HepG2 (cell line): ENCODE results near the gene ACSM5. TPM values are rescaled to one million over a fixed set of nuclear protein-coding genes. Genes with fewer than 3 reads are reported as not detected.

Experiments used
- ATAC-seq: fragments of 200-7000 bp; cut with Tn5 transposase; 3 replicates; pipeline ENCODE4 v1.9.1; 2020; ENCODE audit warnings: mild to moderate bottlenecking, moderate library complexity
- BruUV-seq: library from RNA; stranded (reverse); fragments of 400-500 nt; replicated peaks from 2 replicates; lab custom pipeline; 2021; lab: Mats Ljungman, UMichigan
- CTCF ChIA-PET: fragments of 300-600 bp; formaldehyde crosslinking; extraction: SDS; loops from one replicate; lab custom pipeline; 2021; ENCODE audit warnings: low total read pairs, inconsistent platforms, low intra/inter-chr PET ratio; lab: Yijun Ruan, JAX
- POLR2A ChIA-PET: fragments of 350-600 bp; sonication (Branson Sonifier 250); formaldehyde crosslinking; loops from one replicate; lab custom pipeline; 2020; ENCODE audit warnings: antibody characterized with exemption, inconsistent platforms; lab: Yijun Ruan, JAX
- DNase-seq: peaks from one replicate; pipeline ENCODE4 v3.0.0-alpha.2; 2015; ENCODE audit warnings: low spot score
- FAIRE-seq: peaks from 3 replicates; lab custom pipeline; 2011; peaks lifted over from hg19 to GRCh38; lab: Jason Lieb, UNC
- H2AFZ ChIP-seq: one replicate; pipeline ENCODE4 v1.6.1; 2011; ENCODE audit warnings: low read length, inconsistent platforms
- H3K27ac ChIP-seq: fragments of 300-600 bp; 3 replicates; pipeline ENCODE4 v1.8.0; 2011; ENCODE audit warnings: mixed run types, mild to moderate bottlenecking, mixed read lengths, low read length, inconsistent platforms; ENCODE audit not compliant: insufficient read depth; ENCODE audit errors: extremely low read length
- H3K27me3 ChIP-seq, 2 experiments: fragments of 200-600 bp in 1 of 2; 2 replicates in 1 of 2; 3 replicates in 1 of 2; pipeline versions ENCODE4 v1.6.0 to v1.8.0; 2011; ENCODE audit warnings: low read length in 2 of 2, mild to moderate bottlenecking in 2 of 2, moderate library complexity in 2 of 2, inconsistent platforms in 1 of 2; ENCODE audit not compliant: insufficient read depth in 2 of 2, control insufficient read depth in 1 of 2
- H3K36me3 ChIP-seq, 2 experiments: fragments of 200-600 bp in 1 of 2; replicated peaks in 1 of 2; 2 replicates in 1 of 2; 3 replicates in 1 of 2; pipeline versions ENCODE4 v1.5.1 to v1.8.0; 2011; ENCODE audit warnings: low read length in 2 of 2, inconsistent platforms in 1 of 2; ENCODE audit not compliant: insufficient read depth in 2 of 2, control insufficient read depth in 1 of 2
- H3K4me1 ChIP-seq: 2 replicates; pipeline ENCODE4 v1.5.1; 2012; ENCODE audit warnings: low read length, inconsistent platforms; ENCODE audit not compliant: insufficient read depth
- H3K4me2 ChIP-seq: 2 replicates; pipeline ENCODE4 v1.6.0; 2011; ENCODE audit warnings: low read depth, low read length, inconsistent platforms
- H3K4me3 ChIP-seq, 3 experiments: fragments of 200-600 bp in 1 of 3; sonication (generic), shearing (Covaris generic) in 1 of 3; replicated peaks in 1 of 3; 2 replicates each; pipeline ENCODE4 v1.5.1; 2011 to 2016; ENCODE audit warnings: low read length in 3 of 3, inconsistent platforms in 2 of 3, low read depth in 2 of 3, mild to moderate bottlenecking in 2 of 3, control low read depth in 1 of 3, mixed read lengths in 1 of 3; ENCODE audit not compliant: insufficient read depth in 1 of 3
- H3K79me2 ChIP-seq: one replicate; pipeline ENCODE4 v1.6.1; 2011; ENCODE audit warnings: low read length, inconsistent platforms; ENCODE audit not compliant: insufficient read depth
- H3K9ac ChIP-seq: 2 replicates; pipeline ENCODE4 v1.6.0; 2011; ENCODE audit warnings: mild to moderate bottlenecking, low read depth, low read length, inconsistent platforms; ENCODE audit not compliant: insufficient read depth
- H3K9me3 ChIP-seq: 2 replicates; pipeline ENCODE4 v1.5.1; 2012; ENCODE audit warnings: mild to moderate bottlenecking, low read length
- H4K20me1 ChIP-seq: 2 replicates; pipeline ENCODE4 v1.6.0; 2011; ENCODE audit warnings: inconsistent platforms, mild to moderate bottlenecking, low read length, moderate library complexity; ENCODE audit not compliant: insufficient read depth
- BHLHE40 ChIP-seq: IDR thresholded peaks from 2 replicates; pipeline ENCODE4 v1.6.1; 2011; ENCODE audit warnings: low read length, improper control_type of control experiment
- EED ChIP-seq: sonication (generic); formaldehyde crosslinking; IDR thresholded peaks from 2 replicates; pipeline ENCODE4 v1.5.0; 2020; ENCODE audit warnings: mild to moderate bottlenecking, missing genetic modification reagents
- NFE2L2 ChIP-seq: fragments of 150-350 bp; IDR thresholded peaks from 2 replicates; pipeline ENCODE4 v1.6.1; 2014; ENCODE audit warnings: low read length
- POGZ ChIP-seq: sonication (generic); formaldehyde crosslinking; IDR thresholded peaks from 2 replicates; pipeline ENCODE4 v1.4.0; 2020; ENCODE audit warnings: mild to moderate bottlenecking, missing genetic modification reagents
- RARG ChIP-seq: sonication (generic); formaldehyde crosslinking; IDR thresholded peaks from 2 replicates; pipeline ENCODE4 v1.4.0; 2020; ENCODE audit warnings: low read depth, mild to moderate bottlenecking, missing genetic modification reagents
- SNAI1 ChIP-seq: sonication (generic); formaldehyde crosslinking; IDR thresholded peaks from 2 replicates; pipeline ENCODE4 v1.5.0; 2020; ENCODE audit warnings: mild to moderate bottlenecking, missing genetic modification reagents, borderline replicate concordance
- ZNF547 ChIP-seq: sonication (generic); formaldehyde crosslinking; IDR thresholded peaks from 2 replicates; pipeline ENCODE4 v1.5.1; 2020; ENCODE audit warnings: mild to moderate bottlenecking, missing genetic modification reagents
- ZSCAN29 ChIP-seq: sonication (generic); formaldehyde crosslinking; conservative IDR thresholded peaks from 2 replicates; pipeline ENCODE4 v1.4.0; 2020; ENCODE audit warnings: mild to moderate bottlenecking, missing genetic modification reagents
- WGBS: methylation state at CpG from one replicate; pipeline ENCODE4 v1.1.6; 2017; ENCODE audit warnings: low lambda C conversion rate; 5-methylcytosine and 5-hydroxymethylcytosine counted together
- in situ Hi-C: cut with HindIII; loops from 2 replicates; pipeline ENCODE4 v1.10.0; 2017; ENCODE audit warnings: low pct_unique_long_range_greater_than_20kb; ENCODE audit not compliant: extremely low pct_ligation_motif_present
- intact Hi-C: fragments of 100-400 bp; cut with micrococcal nuclease; formaldehyde crosslinking; loops from one replicate; pipeline ENCODE4 v1.10.0; 2022; ENCODE audit not compliant: unreplicated experiment
- polyA plus RNA-seq, 8 experiments: library from polyadenylated mRNA; depleted of rRNA in 3 of 8; stranded (reverse) in 7 of 8; unstranded in 1 of 8; fragments of >200 nt; fragmentation: Illumina TruSeq in 4 of 8; extraction: Trizol in 4 of 8; gene quantifications; 2 replicates each; pipeline versions ENCODE4 v1.2.1 to v1.2.3, GENCODE V29; 2011 to 2016; ENCODE audit warnings: low read depth in 4 of 8, missing spikeins in 1 of 8, mixed read lengths in 1 of 8; ENCODE audit not compliant: insufficient read depth in 1 of 8
- total RNA-seq, 5 experiments: library from RNA; depleted of rRNA; stranded (reverse); fragments of >200 nt; fragmentation: Illumina TruSeq; extraction: Trizol; gene quantifications; 2 replicates each; pipeline ENCODE4 v1.2.3, GENCODE V29; 2016; ENCODE audit warnings: low read depth in 1 of 5
- TF ChIP-seq, protein P1 (sequence below): sonication (generic); formaldehyde crosslinking; IDR thresholded peaks from 2 replicates; pipeline ENCODE4 v1.8.1; 2023; ENCODE audit warnings: missing genetic modification reagents, inconsistent platforms, borderline replicate concordance
- TF ChIP-seq, protein P2 (sequence below): IDR thresholded peaks from 2 replicates; pipeline ENCODE4 v1.6.1; 2016; ENCODE audit warnings: mild to moderate bottlenecking, missing biosample characterization, missing genetic modification reagents
- TF ChIP-seq, protein P3 (sequence below): sonication (generic); formaldehyde crosslinking; IDR thresholded peaks from 2 replicates; pipeline ENCODE4 v1.9.0; 2021; ENCODE audit warnings: mild to moderate bottlenecking, missing genetic modification reagents

The ACSM5 gene
- total and polyA plus RNA-seq, 2 of the 13 experiments (the other 11 are each of a cell fraction or from before 2014, with no cell fraction given), result 9.1 to 15.0 TPM

DNA sequence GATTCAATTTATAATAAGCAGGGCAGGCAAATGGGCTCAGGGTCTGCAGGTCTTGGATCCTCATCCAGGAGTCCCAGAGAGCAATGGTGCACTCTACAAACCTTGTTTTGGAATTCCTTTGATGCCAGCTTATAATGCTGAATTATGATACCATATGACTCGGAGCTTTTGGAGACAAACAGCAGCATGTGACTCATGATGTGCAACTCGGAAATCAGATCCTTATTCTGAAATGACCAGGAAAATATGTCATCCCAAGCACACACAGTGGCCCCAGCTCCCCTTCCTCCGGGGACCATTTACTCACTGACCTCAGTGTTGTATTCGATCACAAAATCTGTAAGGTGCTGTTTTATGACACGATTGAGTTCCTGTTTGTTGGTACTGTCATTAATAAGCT lies 36.6 kb upstream of the ACSM5 start:
- intact Hi-C loops (no loop called here), in situ Hi-C loops (no loop called here)
- CTCF ChIA-PET, result no interaction called here
- no peak overlapping the region for H3K9ac ChIP-seq
- H3K4me2 ChIP-seq, result no peak overlapping the region
- no peak overlapping the region for H2AFZ ChIP-seq
- 4% methylated on average over 5 of the region's 5 CpGs for WGBS
- no peak overlapping the region for H3K4me3 ChIP-seq
- H3K4me1 ChIP-seq, result 0 out of 2 replicates have a peak, but pooled peaks cover 6% of the 10 kb centered on the region
- H3K79me2 ChIP-seq, result no peaks in the 10 kb centered on the region
- H3K27ac ChIP-seq, result no peak overlapping the region
- BruUV-seq, result no TSS peak
- no peaks in the 10 kb centered on the region for H3K36me3 ChIP-seq
- POLR2A ChIA-PET, result no interaction called here
- no peak for TF ChIP-seq ZSCAN29
- TF ChIP-seq BHLHE40, result no peak
- no peak for TF ChIP-seq RARG
- no peak for TF ChIP-seq SNAI1 (CRISPR knock-in tag)
- H4K20me1 ChIP-seq, result no peaks in the 10 kb centered on the region
- H3K9me3 ChIP-seq, result no peaks in the 10 kb centered on the region
- DNase-seq (no peak), FAIRE-seq (no peak), ATAC-seq (no peak)
- peaks cover 1 to 25% of the 10 kb centered on the region in 2 experiments; a peak in 4 of 5 replicates for H3K27me3 ChIP-seq

DNA sequence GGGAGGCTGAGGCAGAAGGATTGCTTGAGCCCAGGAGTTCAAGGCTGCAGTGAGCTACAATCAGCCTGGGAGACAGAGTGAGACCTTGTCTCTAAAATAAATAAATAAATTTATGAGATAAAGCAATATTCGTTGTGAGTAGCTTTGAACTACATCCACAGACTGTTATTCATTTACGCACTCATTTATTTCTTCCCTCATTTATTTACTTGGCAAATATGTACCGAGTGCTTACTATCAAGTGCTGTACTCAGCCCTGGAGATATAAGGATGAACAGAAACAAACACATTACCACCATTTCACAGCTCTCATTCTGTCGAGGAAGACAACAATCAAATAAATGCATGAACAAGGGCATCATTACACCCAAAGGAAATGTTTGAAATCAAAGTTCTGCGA lies 32.2 kb upstream of the ACSM5 start:
- WGBS, result 6% methylated on average over 5 of the region's 5 CpGs
- FAIRE-seq (no peak), ATAC-seq (no peak), DNase-seq (no peak)
- Histone ChIP-seq H3K9ac (no peak overlapping the region), H3K4me2 (no peak overlapping the region), H3K4me1 (0 out of 2 replicates have a peak, but pooled peaks cover 6% of the 10 kb centered on the region), H3K27me3 (peaks cover 0 to 11% of the 10 kb centered on the region in 2 experiments; a peak in 2 of 5 replicates), H4K20me1 (no peaks in the 10 kb centered on the region), H3K79me2 (no peaks in the 10 kb centered on the region), H2AFZ (no peak overlapping the region), H3K27ac (no peak overlapping the region), H3K4me3 (no peak overlapping the region), H3K9me3 (no peaks in the 10 kb centered on the region), H3K36me3 (no peaks in the 10 kb centered on the region)
- intact Hi-C loops, result no loop called here
- ChIA-PET CTCF (no interaction called here), POLR2A (interaction anchor here (1.2 kb wide), 1 partner anchor 9 kb away, joined by 3 read pairs; no protein-coding TSS in a partner anchor)
- no TSS peak for BruUV-seq
- in situ Hi-C loops, result loop anchor here (25.0 kb wide), 1 partner anchor 790 kb away; no protein-coding TSS in a partner anchor
- TF ChIP-seq ZNF547 (CRISPR knock-in tag) (no peak), EED (CRISPR knock-in tag) (no peak), NFE2L2 (no peak), POGZ (CRISPR knock-in tag) (no peak)
- TF ChIP-seq, protein P1, sequence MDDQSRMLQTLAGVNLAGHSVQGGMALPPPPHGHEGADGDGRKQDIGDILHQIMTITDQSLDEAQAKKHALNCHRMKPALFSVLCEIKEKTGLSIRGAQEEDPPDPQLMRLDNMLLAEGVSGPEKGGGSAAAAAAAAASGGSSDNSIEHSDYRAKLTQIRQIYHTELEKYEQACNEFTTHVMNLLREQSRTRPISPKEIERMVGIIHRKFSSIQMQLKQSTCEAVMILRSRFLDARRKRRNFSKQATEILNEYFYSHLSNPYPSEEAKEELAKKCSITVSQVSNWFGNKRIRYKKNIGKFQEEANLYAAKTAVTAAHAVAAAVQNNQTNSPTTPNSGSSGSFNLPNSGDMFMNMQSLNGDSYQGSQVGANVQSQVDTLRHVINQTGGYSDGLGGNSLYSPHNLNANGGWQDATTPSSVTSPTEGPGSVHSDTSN, result no peak
- TF ChIP-seq, protein P2, sequence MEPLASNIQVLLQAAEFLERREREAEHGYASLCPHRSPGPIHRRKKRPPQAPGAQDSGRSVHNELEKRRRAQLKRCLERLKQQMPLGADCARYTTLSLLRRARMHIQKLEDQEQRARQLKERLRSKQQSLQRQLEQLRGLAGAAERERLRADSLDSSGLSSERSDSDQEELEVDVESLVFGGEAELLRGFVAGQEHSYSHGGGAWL, result no peak
- TF ChIP-seq, protein P3, sequence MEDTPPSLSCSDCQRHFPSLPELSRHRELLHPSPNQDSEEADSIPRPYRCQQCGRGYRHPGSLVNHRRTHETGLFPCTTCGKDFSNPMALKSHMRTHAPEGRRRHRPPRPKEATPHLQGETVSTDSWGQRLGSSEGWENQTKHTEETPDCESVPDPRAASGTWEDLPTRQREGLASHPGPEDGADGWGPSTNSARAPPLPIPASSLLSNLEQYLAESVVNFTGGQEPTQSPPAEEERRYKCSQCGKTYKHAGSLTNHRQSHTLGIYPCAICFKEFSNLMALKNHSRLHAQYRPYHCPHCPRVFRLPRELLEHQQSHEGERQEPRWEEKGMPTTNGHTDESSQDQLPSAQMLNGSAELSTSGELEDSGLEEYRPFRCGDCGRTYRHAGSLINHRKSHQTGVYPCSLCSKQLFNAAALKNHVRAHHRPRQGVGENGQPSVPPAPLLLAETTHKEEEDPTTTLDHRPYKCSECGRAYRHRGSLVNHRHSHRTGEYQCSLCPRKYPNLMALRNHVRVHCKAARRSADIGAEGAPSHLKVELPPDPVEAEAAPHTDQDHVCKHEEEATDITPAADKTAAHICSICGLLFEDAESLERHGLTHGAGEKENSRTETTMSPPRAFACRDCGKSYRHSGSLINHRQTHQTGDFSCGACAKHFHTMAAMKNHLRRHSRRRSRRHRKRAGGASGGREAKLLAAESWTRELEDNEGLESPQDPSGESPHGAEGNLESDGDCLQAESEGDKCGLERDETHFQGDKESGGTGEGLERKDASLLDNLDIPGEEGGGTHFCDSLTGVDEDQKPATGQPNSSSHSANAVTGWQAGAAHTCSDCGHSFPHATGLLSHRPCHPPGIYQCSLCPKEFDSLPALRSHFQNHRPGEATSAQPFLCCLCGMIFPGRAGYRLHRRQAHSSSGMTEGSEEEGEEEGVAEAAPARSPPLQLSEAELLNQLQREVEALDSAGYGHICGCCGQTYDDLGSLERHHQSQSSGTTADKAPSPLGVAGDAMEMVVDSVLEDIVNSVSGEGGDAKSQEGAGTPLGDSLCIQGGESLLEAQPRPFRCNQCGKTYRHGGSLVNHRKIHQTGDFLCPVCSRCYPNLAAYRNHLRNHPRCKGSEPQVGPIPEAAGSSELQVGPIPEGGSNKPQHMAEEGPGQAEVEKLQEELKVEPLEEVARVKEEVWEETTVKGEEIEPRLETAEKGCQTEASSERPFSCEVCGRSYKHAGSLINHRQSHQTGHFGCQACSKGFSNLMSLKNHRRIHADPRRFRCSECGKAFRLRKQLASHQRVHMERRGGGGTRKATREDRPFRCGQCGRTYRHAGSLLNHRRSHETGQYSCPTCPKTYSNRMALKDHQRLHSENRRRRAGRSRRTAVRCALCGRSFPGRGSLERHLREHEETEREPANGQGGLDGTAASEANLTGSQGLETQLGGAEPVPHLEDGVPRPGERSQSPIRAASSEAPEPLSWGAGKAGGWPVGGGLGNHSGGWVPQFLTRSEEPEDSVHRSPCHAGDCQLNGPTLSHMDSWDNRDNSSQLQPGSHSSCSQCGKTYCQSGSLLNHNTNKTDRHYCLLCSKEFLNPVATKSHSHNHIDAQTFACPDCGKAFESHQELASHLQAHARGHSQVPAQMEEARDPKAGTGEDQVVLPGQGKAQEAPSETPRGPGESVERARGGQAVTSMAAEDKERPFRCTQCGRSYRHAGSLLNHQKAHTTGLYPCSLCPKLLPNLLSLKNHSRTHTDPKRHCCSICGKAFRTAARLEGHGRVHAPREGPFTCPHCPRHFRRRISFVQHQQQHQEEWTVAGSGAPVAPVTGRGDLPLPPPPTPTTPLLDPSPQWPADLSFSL (CRISPR knock-in tag), result no peak
